Anterior cingulate cortex (tissue), 58 donors: Measurements from ENCODE around the gene GCNT1.
"Not testable (repeated sequence)": the region's sequence is repeated elsewhere in the genome, so short reads cannot be mapped to it uniquely, and the experiment has no call there.

ENCODE experiments used
- DNase-seq, 58 donors: peaks; one replicate each; lab custom pipeline; 2025; lab: John Stamatoyannopoulos, UW

GCNT1 gene

DNA sequence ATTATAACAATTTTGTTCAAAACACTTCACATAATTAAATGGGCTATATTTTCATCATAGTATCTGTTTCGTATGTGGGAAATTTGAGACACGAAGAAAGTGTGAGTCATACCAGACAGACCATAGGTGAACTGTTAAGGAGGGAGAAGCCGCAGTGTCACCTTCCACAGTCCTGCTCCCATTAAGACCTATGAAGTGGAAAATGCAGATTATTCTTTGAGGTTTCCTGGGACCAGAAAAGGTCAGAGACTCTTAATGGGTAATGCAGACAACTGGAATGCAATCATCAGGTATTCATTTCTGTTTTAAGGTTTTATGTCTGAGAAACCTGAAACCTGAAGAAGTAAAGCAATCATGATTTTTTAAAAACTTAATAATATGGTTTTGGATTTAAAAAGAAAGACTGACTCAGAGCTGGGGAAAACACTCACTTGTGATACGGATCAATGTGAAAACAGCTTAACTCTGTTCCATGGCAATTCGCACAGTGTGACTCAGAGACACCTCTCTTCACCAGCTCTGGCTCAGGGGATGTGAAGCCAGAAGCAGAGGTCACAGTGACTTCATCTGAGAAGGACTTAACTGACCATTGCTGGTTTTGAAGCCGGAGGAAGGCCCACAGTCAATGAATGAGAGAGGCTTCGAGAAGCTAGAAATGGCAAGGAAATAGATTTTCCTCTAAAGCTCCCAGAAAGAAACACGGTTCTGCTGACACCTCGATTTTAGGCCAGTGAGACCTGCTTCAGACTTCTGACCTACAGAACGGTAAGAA is 17.2 kb upstream of the GCNT1 start:
- no peak for DNase-seq

DNA sequence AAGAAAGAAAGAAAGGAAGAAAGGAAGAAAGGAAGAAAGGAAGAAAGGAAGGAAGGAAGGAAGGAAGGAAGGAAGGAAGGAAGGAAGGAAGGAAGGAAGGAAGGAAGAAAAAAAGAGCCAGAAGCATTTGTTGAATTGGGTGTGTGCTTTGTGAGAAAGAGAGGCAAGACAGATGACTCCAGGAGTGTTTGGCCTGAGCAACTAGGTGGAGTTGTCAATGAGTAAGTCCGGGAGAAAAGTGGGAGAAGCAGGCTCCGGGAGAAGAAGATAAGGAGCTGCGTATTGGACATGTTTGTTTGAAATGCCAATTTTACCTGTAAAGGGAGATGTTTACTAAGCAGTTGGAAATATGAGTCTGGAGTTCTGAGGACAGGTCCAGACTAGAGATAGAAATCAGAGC is 15.1 kb upstream of the GCNT1 start:
- DNase-seq = no peak

GRCh38 chr9:76444322-76444929 is 14.6 kb upstream of the GCNT1 start:
- DNase-seq = no peak

DNA sequence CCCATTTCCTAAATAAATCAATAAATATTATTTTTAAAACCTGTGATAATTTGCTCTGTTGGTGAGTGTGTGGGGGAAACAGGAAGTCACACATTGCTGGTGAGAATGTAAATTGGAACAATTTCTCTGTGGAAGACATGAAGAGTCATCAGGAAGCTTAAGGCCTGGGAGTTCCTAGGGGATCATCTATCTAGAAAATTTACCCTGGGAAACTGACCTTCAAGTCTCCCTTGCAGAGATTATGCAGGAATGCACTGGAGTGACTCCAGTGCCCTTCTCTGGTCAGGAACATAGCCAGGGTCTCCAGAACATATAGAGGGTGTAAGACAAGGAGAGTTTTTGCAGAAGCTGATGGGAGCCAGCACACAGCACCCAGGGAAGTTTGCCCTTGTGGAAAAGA is 13.0 kb upstream of the GCNT1 start:
- no peak for DNase-seq

- no peak for DNase-seq
Observed at GRCh38 chr9:76448501-76448900, 10.5 kb upstream of the GCNT1 start.

- no peak for DNase-seq
Observed at GRCh38 chr9:76451234-76451633, 7.7 kb upstream of the GCNT1 start.

GRCh38 chr9:76452839-76453238 is 6.1 kb upstream of the GCNT1 start:
- DNase-seq = no peak

DNA sequence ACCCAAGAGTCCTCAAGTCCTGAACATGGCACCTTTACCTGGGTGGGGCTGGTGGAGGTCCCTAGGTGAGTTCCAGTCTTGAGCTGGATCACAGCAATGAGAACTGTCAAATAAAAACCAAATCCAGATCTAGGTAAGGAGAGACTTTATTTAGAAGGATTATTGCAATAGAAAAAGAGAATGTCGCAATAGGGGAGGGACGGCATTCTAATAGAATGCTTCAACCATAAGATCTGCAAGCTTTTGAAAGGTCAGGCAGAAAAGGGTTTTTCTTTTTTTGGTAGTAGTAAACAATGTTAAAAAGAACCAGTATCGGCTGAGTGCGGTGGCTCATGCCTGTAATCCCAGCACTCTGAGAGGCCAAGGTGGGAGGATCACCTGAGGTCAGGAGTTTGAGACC is 5.2 kb upstream of the GCNT1 start:
- DNase-seq = no peak

GRCh38 chr9:76454311-76454710 is 4.7 kb upstream of the GCNT1 start:
- no peak for DNase-seq

DNA sequence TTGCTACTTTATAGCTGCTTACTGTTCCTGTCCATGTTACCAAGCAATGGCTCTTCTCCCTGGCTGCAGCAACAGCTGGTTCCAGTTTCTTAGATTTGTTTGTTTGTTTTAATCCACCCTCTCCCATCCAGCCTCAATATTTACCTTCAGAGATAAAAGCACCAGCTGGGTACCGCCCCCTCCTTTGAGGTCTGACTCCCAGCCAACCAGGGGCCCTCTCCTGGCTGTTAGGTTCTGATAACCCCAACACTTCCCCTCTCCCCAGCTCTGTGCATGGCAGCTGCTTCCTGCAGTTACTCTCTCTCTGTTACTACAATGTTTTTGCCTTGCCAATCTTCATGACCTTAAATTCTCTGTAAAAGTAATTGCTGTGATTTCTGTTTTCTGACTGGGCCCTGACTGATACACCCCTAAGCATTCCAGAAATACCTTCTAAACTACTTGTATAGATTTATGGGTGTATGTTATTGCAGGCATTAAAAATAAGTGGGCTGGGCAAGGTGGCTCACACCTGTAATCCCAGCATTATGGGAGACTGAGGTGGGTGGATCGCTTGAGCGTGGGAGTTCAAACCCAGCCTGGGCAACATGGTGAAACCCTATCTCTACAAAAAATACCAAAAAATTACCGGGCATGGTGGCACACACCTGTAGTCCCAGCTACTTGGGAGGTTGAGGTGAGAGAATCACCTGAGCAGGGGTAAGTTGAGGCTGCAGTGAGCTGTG is 2.6 kb upstream of the GCNT1 start:
- no peak for DNase-seq

- peak in 22 of 58 donors; percentile 1 to 57 (median 22) for DNase-seq
Observed at GRCh38 chr9:76459694-76460635, 983 bp downstream of the GCNT1 start.

- no peak for DNase-seq
Observed at GRCh38 chr9:76462126-76462525, 3.1 kb downstream of the GCNT1 start.

GRCh38 chr9:76463211-76463610 is 4.2 kb downstream of the GCNT1 start:
- DNase-seq = no peak

- no peak for DNase-seq
Observed at GRCh38 chr9:76464706-76465105, 5.7 kb downstream of the GCNT1 start.

DNA sequence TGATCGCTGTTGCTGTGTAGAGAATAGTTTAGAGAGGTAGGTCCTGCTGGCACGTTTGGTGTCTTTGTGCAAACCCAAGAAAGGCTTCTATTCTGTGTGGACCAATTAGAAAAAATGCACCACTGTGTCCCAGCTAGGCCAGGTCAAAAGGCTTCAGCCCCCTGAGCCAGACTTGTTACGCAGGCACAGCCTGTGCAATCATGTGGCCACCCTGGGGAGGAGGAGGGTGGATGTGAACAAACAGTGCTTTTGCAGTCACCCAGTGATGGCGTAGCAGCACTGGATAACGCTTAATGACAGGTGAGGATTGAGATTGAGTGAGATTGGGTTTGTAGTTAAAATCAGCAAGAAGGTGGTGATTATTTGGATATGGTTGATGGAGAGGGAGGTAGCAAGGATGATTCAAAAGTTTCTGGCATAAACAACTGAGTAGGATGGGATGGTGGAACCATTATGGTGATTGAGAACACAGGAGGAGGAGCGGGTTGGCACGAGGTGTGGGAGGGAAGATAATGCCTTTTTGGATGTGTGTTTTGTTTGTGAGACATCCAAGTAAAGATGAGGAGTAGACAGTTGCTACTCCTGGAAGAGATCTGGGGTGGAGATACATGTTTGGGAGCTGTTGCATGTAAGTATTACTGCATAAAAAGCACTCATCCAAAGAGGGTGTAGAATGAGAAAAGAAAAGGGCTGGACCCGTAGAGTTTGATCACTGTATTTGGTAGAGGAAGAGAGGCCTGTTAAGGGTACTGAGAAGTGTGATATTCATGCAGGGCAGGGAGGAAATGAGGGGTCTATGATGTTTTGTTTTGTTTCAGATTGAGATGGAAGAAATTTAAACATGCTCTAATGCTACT is 6.7 kb downstream of the GCNT1 start:
- peak in 4 of 58 donors; percentile 1 to 54 (median 19) for DNase-seq

DNA sequence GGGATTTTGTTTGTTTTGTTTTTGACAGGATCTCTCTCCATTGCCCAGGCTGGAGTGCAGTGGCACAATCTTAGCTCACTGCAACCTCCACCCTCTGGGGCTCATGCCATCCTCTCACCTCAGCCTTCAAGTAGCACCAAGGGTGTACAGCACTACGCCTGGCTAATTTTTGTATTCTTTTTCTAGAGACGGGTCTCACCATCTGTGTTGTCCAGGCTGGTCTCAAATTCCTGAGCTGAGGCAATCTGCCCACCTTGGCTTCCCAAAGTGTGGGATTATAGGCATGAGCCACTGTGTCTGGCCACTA is 7.3 kb downstream of the GCNT1 start:
- no peak for DNase-seq

GRCh38 chr9:76474419-76474818 is 15.4 kb downstream of the GCNT1 start:
- DNase-seq = no peak

DNA sequence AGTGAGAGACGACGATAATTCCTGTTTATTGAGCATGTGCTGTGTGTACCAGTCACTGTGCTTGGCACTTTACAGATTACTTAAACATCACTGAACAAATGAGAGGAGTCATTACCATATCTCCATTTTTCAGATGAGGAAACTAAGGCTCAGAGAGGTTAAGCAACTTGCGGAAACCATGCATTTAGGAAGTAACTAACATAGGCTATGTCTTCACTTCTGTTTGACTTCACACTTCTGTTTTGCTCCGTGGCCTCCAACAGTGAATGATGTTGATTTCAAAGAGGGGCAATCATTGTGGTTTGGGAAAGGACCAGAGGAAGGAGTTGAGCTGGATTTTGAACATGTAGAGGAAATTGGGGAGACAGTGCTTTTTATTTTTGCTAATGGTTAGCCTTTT is 16.7 kb downstream of the GCNT1 start:
- DNase-seq = no peak

DNA sequence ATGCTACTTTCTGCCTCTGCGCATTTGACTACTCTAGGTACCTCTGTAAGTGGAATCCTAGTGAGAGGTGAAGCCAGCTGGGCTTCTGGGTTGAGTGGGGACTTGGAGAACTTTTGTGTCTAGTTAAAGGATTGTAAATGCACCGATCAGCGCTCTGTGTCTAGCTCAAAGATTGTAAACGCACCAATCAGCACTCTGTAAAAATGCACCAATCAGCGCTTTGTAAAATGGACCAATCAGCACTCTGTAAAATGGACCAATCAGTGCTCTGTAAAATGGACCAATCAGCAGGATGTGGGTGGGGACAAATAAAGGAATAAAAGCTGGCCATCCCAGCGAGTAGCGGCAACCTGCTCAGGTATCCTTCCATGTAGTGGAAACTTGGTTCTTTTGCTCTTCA is 18.8 kb downstream of the GCNT1 start:
- DNase-seq = not testable (repeated sequence)

GRCh38 chr9:76478226-76478625 is 19.2 kb downstream of the GCNT1 start:
- DNase-seq = no peak
